Stimulated activated CD4-positive, alpha-beta T cell treated with anti-CD3 and anti-CD28 coated beads, Interleukin-2, amount 100 ng/mL, for 4 hours (primary cell): ENCODE results near the gene RUNDC3A.
"Not testable (repeated sequence)": the region's sequence is repeated elsewhere in the genome, so short reads cannot be mapped to it uniquely, and the experiment has no call there.

Experiments
- DNase-seq: peaks from one replicate; pipeline ENCODE4 v3.0.0-alpha.2; 2020; ENCODE audit warnings: low read depth

RUNDC3A gene

GRCh38 chr17:44343510-44344209 lies 35.3 kb downstream of the RUNDC3A start:
- no peak for DNase-seq

DNA sequence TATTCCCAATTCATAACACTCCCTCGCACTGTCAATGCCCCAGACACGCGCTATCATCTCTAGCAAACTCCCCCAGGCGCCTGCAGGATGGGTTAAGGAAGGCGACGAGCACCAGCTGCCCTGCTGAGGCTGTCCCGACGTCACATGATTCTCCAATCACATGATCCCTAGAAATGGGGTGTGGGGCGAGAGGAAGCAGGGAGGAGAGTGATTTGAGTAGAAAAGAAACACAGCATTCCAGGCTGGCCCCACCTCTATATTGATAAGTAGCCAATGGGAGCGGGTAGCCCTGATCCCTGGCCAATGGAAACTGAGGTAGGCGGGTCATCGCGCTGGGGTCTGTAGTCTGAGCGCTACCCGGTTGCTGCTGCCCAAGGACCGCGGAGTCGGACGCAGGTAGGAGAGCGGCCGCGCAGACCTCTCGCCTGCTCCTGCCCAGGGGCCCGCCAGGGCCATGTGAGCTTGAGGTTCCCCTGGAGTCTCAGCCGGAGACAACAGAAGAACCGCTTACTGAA lies 36.6 kb downstream of the RUNDC3A start, which contains the start of gene GRN:
GRN (plus strand) TSS at position 364 of the 515 bp plus-strand sequence. CDS start 3,863 bp downstream, outside the sequence.
- peak; percentile 72 for DNase-seq

GRCh38 chr17:44345454-44346026 lies 37.1 kb downstream of the RUNDC3A start:
- DNase-seq: peak; percentile 28

DNA sequence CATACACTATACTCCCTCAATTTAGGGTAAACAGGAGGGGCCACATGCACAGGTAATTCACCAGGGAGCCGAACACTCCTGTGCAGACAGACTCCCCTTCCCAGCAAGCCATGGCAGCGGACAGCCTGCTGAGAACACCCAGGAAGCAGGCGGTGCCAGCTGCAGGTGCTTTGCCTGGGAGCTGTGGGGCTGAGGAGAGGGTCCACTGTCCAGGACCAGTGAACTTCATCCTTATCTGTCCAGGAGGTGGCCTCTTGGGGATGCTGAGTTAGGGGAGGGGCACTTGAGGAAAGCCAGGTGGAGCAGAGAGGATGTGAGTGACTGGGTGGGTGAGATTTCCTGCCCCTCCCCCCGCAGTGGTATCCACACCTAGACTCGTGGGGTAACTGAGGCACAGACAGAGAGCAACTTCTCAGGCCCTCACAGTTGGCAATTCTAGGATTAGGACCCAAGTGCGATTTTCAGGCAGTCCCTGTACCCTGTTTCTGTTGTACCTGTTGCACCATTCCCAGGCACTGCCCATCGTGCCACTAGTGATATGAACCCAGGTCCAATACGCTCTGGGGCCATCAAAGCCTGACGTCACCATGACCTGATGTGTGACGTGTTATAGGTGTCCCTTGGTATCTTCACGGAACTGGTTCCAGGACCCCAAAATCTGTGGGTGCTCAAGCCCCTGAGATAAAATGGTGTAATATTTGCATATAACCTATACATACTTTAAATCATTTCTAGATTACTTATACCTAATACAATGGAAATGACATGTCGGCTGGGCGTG lies 37.9 kb downstream of the RUNDC3A start:
- no peak for DNase-seq

DNA sequence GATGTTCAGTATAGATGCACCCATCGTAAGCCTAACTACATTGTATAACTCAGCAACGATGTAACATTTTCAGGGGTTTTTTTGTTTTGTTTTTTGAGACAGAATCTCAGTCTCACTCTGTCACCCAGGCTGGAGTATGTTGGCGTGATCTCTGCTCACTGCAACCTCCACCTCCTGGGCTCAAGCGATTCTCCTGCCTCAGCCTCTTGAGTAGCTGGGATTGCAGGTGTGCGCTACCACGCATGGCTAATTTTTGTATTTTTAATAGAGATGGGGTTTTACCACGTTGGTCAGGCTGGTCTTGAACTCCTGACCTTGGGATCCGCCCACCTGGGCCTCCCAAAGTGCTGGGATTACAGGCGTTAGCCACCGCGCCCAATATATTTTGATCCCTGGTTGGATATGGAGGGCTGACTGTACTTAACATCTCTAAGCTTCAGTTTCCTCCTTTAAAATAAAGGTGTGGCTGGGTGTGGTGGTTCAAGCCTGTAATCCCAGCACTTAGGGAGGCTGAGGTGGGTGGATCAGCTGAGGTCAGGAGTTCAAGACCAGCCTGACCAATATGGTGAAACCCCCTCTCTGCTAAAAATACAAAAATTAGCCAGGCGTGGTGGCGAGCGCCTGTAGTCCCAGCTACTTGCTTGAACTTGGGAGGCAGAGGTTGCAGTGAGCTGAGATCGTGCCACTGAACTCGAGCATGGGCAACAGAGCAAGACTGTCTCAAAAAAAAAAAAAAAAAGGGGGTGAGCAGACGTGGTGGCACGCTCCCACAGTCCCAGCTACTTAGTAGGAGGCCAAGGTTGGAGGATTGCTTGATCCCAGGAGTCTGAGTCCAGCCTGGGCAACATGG lies 39.0 kb downstream of the RUNDC3A start:
- DNase-seq: not testable (repeated sequence)

- no peak for DNase-seq
Measured at GRCh38 chr17:44348234-44348987, 40.0 kb downstream of the RUNDC3A start.

GRCh38 chr17:44348988-44349364 lies 40.6 kb downstream of the RUNDC3A start:
- DNase-seq: no peak

- no peak for DNase-seq
Measured at GRCh38 chr17:44349553-44350070, 41.2 kb downstream of the RUNDC3A start.

- DNase-seq: peak; percentile 66
Measured at GRCh38 chr17:44350733-44351226, 42.4 kb downstream of the RUNDC3A start.

GRCh38 chr17:44351464-44351863 lies 43.1 kb downstream of the RUNDC3A start:
- DNase-seq: no peak

DNA sequence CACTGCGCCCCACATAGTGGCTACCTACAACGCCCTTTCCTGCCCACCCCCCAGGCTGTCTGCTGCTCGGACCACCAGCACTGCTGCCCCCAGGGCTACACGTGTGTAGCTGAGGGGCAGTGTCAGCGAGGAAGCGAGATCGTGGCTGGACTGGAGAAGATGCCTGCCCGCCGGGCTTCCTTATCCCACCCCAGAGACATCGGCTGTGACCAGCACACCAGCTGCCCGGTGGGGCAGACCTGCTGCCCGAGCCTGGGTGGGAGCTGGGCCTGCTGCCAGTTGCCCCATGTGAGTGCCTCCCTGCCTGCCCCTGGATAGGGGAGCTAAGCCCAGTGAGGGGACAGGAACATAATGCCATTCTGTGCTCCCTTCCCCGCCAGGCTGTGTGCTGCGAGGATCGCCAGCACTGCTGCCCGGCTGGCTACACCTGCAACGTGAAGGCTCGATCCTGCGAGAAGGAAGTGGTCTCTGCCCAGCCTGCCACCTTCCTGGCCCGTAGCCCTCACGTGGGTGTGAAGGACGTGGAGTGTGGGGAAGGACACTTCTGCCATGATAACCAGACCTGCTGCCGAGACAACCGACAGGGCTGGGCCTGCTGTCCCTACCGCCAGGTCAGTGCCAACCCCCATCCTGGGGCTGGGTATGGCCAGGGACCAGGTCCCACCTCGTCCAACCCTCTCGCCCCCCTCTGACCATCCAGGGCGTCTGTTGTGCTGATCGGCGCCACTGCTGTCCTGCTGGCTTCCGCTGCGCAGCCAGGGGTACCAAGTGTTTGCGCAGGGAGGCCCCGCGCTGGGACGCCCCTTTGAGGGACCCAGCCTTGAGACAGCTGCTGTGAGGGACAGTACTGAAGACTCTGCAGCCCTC lies 43.8 kb downstream of the RUNDC3A start:
- DNase-seq: no peak

DNA sequence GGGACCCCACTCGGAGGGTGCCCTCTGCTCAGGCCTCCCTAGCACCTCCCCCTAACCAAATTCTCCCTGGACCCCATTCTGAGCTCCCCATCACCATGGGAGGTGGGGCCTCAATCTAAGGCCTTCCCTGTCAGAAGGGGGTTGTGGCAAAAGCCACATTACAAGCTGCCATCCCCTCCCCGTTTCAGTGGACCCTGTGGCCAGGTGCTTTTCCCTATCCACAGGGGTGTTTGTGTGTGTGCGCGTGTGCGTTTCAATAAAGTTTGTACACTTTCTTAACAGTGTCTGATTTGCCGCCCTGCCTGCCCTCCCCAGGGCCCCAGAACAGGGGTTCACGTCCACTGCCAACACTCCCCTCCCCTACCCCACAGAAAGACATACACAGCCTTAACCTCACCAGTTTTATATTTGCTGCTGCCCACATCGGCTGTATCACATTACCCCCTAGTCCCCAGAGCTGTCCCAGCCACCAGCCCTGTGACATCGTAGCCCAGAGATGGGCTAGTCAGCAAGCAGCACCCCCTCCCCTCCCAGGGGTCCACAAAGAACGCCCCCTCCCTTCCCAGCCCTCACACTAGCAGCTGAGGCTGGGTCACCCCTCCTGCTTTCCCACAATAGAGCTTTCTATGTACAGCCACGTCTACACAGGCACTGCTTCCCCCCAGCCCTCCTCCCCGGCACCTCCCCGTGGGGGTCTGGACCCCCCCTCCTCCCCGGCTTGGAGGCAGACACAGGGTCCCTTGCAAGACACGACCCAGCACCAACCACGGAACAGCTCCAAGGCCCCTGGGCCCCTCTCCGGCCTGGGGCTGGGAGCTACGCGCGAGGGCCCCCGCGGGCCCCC lies 44.6 kb downstream of the RUNDC3A start:
- no peak for DNase-seq

GRCh38 chr17:44353672-44354331 lies 45.4 kb downstream of the RUNDC3A start:
- no peak for DNase-seq

DNA sequence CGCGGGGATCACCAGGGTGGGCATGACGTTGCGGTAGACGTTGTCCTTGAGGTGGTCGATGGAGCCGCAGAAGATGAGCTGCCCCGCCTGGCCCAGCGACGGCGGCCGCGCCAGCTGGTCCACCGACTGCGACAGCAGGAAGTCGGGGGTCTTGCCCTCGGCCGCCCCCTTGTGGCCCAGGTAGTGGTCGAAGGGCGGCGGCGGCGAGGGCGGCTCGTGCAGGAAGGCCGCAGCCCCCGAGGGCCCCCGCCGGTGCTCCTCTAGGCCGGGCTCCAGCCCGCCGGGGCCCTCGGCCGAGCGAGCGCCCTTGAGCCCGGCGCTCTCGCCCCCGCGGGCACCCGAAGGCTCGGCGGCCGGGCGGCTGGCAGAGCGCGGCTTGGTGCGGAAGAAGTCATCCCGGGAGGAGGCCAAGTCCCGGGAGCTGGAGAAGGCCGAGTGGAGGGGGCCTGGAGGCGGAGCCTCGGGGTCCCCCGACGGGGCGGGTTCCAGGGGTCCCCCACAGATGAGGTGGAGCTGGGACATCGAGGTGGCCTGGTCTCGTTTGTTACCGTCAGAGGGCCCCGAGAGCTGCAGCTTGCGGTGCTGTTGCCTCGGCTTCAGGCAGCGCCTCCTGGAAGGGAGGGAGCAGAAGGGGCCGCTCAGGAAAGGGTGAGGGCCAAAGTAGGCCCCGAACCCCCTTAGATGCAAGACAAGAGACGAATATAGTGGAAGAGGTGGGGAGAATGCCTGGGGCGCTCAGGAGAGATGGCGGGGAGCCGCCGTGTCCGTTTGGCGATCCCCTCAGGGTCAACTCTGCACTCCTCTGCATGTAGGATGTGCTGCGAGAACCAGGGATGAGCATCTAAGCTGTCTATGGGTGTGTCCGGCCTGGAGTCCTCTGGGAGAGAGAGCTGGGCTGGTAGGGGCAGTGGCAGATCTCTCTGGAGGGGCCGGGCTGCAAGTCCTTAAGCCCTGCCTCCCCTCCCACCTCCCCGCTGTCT lies 46.5 kb downstream of the RUNDC3A start:
- peak; percentile 48 for DNase-seq

GRCh38 chr17:44355642-44356099 lies 47.3 kb downstream of the RUNDC3A start:
- no peak for DNase-seq

GRCh38 chr17:44356241-44356640 lies 47.8 kb downstream of the RUNDC3A start:
- DNase-seq: no peak

- no peak for DNase-seq
Measured at GRCh38 chr17:44358066-44358465, 49.7 kb downstream of the RUNDC3A start.
